ENCODE results near the gene SIRPG. TPM values are rescaled to one million over a fixed set of nuclear protein-coding genes. Genes with fewer than 3 reads are reported as not detected.

Gene SIRPG
- polyA plus RNA-seq, 12 donors = 0.19 to 1.6 (median 0.45) TPM; not detected in 8

GRCh38 chr20:1600736-1601135 is 56.8 kb downstream of the SIRPG start:
- DNase-seq = no peak

DNA sequence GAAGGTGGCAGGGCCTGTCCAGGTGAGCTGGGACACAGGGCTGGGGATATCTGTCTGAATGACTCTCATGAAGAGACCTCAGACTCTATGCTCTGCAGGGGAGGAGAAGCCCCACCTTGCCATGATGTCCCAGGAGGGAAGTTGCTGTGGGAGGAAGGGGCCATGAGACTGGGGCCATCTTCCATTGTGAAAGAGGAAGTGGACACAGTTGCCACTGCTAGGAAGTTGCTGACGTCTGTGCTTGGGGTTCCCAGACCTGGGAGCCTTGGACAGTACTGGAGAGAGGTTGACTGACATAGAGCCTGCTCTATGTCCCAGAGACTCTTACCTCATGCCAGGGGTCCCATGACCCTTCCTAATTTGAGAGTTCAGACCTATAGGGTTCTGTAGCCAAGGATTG is 62.2 kb downstream of the SIRPG start:
- no peak for DNase-seq

DNA sequence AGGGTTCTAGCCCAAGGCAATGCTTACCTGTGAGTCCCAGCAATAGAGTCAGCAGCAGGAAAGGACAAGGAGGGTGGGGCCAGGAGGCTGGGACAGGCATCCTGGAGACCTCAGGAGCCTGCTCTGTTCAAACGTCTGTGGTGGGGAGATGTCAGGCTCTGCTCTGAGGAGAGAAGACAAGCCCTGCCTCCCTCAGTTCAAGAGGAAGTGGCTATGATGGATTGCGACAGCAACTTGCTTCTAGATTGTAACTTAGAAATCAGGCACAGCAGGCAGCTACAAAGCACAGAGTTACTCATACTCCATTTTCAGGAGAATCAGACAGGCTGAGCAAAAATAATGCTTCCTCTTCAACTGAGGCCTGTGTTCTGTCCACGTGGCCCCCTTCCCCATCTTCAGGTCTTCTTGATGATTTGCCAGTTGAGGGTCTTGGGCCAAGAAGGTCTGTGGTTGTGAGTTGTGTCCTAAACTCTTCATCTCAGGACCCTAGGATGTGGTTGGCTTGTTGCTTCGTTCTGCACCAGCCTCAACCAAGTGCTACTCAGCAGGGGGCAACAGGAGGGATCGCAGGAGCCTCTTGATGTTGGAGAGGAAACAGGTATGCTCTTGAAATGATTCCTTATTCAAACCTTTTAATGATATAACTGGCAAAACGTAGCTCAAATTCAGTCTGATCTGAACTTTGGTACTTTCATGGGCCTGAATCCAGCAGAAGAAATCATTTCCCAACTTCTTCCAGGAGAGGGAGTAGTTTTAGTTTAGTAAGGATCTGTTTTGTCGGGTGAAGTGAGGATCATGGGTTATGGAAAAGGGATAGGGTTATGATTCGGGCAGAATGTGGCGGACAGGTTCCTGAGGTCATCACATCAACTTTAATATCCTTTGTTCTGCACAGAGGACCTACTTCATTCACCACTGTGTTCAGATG is 68.8 kb downstream of the SIRPG start:
- DNase-seq = no peak

DNA sequence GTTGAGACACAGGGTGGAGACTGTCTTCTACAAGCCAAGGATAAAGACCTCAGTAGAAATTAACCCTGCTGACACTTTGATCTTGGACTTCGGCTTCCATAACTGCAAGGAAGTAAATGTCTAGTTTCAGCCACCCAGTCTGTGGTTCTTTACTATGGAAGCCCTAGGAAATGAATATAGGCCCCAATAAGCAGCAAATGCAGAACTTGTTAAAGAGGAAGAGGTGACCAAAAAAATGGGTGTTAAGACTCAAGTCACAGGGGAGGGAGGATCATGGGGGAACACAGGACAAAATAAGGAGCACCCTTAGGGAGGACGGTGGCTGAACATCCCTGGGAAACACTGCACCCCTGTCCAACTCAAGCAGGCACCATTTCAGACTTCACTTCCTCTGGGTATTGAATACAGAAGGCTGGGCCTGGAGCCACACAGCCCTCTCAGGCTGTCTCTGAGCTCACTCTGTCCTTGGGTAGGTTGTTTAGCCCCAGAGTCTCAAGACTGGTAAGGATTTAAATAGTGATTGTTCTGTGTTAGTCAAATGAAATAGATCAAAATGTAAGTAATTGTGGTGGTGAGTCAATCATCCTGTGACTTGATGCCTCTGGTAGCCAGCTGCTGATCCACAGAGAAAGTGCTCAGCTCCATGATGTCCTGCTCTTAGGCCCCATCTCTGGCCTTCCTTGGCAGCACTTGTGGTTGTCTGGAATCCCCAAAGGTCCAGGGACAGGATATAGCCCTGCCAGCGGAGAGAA is 69.6 kb downstream of the SIRPG start:
- no peak for DNase-seq

DNA sequence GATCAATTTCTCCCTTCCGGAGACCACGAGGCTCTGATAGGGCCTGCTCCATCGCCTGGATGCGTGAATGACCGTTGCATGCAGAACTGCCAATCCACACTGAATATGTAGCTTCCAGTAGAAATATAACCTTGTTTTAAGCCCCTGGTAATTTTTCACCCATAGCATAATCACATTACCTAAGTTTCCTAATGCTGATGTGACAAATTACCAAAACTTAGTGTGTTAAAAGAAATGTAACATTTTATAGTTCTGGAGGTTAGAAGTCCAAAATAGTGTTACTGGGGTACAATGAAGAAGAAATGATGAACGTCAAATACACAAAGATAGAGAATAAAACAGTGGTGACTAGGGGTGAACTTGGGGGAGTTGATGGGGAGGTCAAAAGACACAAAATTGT is 78.1 kb downstream of the SIRPG start:
- DNase-seq = no peak

Other genes with a start within 250 kb of the SIRPG start
- 10 to 100 TPM in 11 of 12 donors, not detected in 1; 61.3 to 75.1 (median 66.6) TPM for gene NSFL1C, start 190.9 kb downstream of the SIRPG start, polyA plus RNA-seq (ENCODE audit: insufficient read length in 12 of 12)
- gene SIRPB2, start 166.4 kb downstream of the SIRPG start, polyA plus RNA-seq (ENCODE audit: insufficient read length in 12 of 12) = 1 to 10 TPM in 9 of 12 donors, under 1 TPM in 1, not detected in 2; 0.84 to 4.1 (median 1.5) TPM
- under 1 TPM in 1 of 12 donors, not detected in 11; 0.12 TPM for gene SIRPD, start 100.1 kb downstream of the SIRPG start, polyA plus RNA-seq (ENCODE audit: insufficient read length in 12 of 12)
- gene SIRPB1, start 37.8 kb downstream of the SIRPG start, polyA plus RNA-seq (ENCODE audit: insufficient read length in 12 of 12) = 1 to 10 TPM in 7 of 12 donors, under 1 TPM in 3, not detected in 2; 0.50 to 3.0 (median 1.2) TPM
- gene SIRPA, start 237.6 kb upstream of the SIRPG start, polyA plus RNA-seq (ENCODE audit: insufficient read length in 12 of 12) = 10 to 100 TPM in 11 of 12 donors, not detected in 1; 20.9 to 37.6 (median 29.7) TPM